H1 (cell line): ENCODE measurements around the gene HRH1. TPM values are rescaled to one million over a fixed set of nuclear protein-coding genes. Genes with fewer than 3 reads are reported as not detected.

ENCODE experiments used
- ASH2L ChIP-seq: fragments of 200-600, 300-600 bp; sonication (generic); IDR thresholded peaks from one replicate; pipeline ENCODE4 v1.7.1; 2017; ENCODE audit warnings: low read length
- BCL11A ChIP-seq, 2 experiments: IDR thresholded peaks; one replicate each; pipeline ENCODE4 v1.6.1; 2011; ENCODE audit warnings: low read depth in 2 of 2, low read length in 2 of 2, mild to moderate bottlenecking in 2 of 2
- CTBP2 ChIP-seq: IDR thresholded peaks from 2 replicates; pipeline ENCODE4 v1.7.0; 2011; ENCODE audit warnings: borderline replicate concordance, mild to moderate bottlenecking, moderate library complexity, mixed read lengths, low read length; ENCODE audit not compliant: insufficient read depth, insufficient read length
- EGR1 ChIP-seq: IDR thresholded peaks from 2 replicates; pipeline ENCODE4 v1.6.1; 2011; ENCODE audit warnings: low read depth, low read length, borderline replicate concordance
- EP300 ChIP-seq, 2 experiments: IDR thresholded peaks; 1 replicate in 1 of 2; 2 replicates in 1 of 2; pipeline ENCODE4 v1.6.1; 2011 to 2012; ENCODE audit warnings: low read depth in 2 of 2, low read length in 2 of 2, mild to moderate bottlenecking in 2 of 2, borderline replicate concordance in 1 of 2, inconsistent platforms in 1 of 2, moderate library complexity in 1 of 2
- FOSL1 ChIP-seq: IDR thresholded peaks from 2 replicates; pipeline ENCODE4 v1.6.1; 2011; ENCODE audit warnings: mild to moderate bottlenecking, low read depth, low read length, moderate library complexity; ENCODE audit not compliant: insufficient read depth
- GABPA ChIP-seq: IDR thresholded peaks from 2 replicates; pipeline ENCODE4 v1.6.1; 2011; ENCODE audit warnings: mild to moderate bottlenecking, low read length, moderate library complexity, borderline replicate concordance; ENCODE audit not compliant: insufficient read depth
- KDM4A ChIP-seq: IDR thresholded peaks from one replicate; pipeline ENCODE4 v1.7.1; 2012; ENCODE audit warnings: low read depth, mild to moderate bottlenecking, moderate library complexity, low read length, inconsistent platforms; ENCODE audit not compliant: severe bottlenecking
- KDM5A ChIP-seq: fragments of 200-600 bp; IDR thresholded peaks from 2 replicates; pipeline ENCODE4 v1.7.1; 2012; ENCODE audit warnings: mild to moderate bottlenecking, low read length, inconsistent platforms, mixed read lengths
- POLR2AphosphoS5 ChIP-seq: IDR thresholded peaks from 2 replicates; pipeline ENCODE4 v1.6.1; 2011; ENCODE audit warnings: low read depth, low read length
- POU5F1 ChIP-seq: IDR thresholded peaks from 2 replicates; pipeline ENCODE4 v1.6.1; 2011; ENCODE audit warnings: low read depth, mild to moderate bottlenecking, low read length, moderate library complexity
- SAP30 ChIP-seq: fragments of 300-600 bp; sonication (generic); IDR thresholded peaks from 2 replicates; pipeline ENCODE4 v1.7.1; 2012; ENCODE audit warnings: low read length, moderate library complexity, mild to moderate bottlenecking, inconsistent platforms; ENCODE audit not compliant: insufficient read depth, insufficient replicate concordance
- SIN3A ChIP-seq, 2 experiments: IDR thresholded peaks in 1 of 2; conservative IDR thresholded peaks in 1 of 2; 2 replicates each; pipeline ENCODE4 v1.6.1; 2011 to 2012; ENCODE audit warnings: low read length in 2 of 2, improper control_type of control experiment in 1 of 2, low read depth in 1 of 2, mild to moderate bottlenecking in 1 of 2
- TAF7 ChIP-seq: optimal IDR thresholded peaks from 2 replicates; pipeline ENCODE3; 2011; ENCODE audit warnings: low read depth, mild to moderate bottlenecking, inconsistent platforms, low read length, moderate library complexity, borderline replicate concordance
- polyA plus RNA-seq, 7 experiments: library from polyadenylated mRNA; depleted of rRNA in 3 of 7; stranded (reverse) in 5 of 7; unstranded in 2 of 7; fragments of >200 nt in 5 of 7; fragments of 200-250 nt in 2 of 7; gene quantifications; 1 replicate in 5 of 7; 2 replicates in 1 of 7; 4 replicates in 1 of 7; pipeline versions ENCODE4 v1.2.1 to v1.2.3, GENCODE V29; 2011 to 2013; ENCODE audit warnings: missing spikeins in 2 of 7, mixed read lengths in 2 of 7
- total RNA-seq: library from RNA; stranded (reverse); fragmentation: NEBNext Ultra II Directional; extraction: Animal tissue kit (Norgen Biotek cat#: 25700); gene quantifications from 2 replicates; pipeline ENCODE4 v1.2.1, GENCODE V29; 2021
- TF ChIP-seq, protein P1 (sequence below): IDR thresholded peaks from 2 replicates; pipeline ENCODE4 v1.6.1; 2012; ENCODE audit warnings: inconsistent platforms
- TF ChIP-seq, protein P2 (sequence below), 3 experiments: IDR thresholded peaks; 1 replicate in 2 of 3; 2 replicates in 1 of 3; pipeline versions ENCODE4 v1.5.1 to v1.6.1; 2011; ENCODE audit warnings: low read length in 3 of 3, mild to moderate bottlenecking in 3 of 3, inconsistent platforms in 2 of 3, low read depth in 1 of 3, moderate library complexity in 1 of 3; ENCODE audit not compliant: insufficient read depth in 1 of 3; ENCODE audit errors: control extremely low read depth in 1 of 3
- TF ChIP-seq, protein P3 (sequence below): IDR thresholded peaks from 2 replicates; pipeline ENCODE4 v1.6.1; 2011; ENCODE audit warnings: low read length, improper control_type of control experiment

Gene HRH1
- total and polyA plus RNA-seq, 2 of the 8 experiments (the other 6 are each of a cell fraction or from before 2014, with no cell fraction given) = 0.11 TPM; not detected in 1

DNA sequence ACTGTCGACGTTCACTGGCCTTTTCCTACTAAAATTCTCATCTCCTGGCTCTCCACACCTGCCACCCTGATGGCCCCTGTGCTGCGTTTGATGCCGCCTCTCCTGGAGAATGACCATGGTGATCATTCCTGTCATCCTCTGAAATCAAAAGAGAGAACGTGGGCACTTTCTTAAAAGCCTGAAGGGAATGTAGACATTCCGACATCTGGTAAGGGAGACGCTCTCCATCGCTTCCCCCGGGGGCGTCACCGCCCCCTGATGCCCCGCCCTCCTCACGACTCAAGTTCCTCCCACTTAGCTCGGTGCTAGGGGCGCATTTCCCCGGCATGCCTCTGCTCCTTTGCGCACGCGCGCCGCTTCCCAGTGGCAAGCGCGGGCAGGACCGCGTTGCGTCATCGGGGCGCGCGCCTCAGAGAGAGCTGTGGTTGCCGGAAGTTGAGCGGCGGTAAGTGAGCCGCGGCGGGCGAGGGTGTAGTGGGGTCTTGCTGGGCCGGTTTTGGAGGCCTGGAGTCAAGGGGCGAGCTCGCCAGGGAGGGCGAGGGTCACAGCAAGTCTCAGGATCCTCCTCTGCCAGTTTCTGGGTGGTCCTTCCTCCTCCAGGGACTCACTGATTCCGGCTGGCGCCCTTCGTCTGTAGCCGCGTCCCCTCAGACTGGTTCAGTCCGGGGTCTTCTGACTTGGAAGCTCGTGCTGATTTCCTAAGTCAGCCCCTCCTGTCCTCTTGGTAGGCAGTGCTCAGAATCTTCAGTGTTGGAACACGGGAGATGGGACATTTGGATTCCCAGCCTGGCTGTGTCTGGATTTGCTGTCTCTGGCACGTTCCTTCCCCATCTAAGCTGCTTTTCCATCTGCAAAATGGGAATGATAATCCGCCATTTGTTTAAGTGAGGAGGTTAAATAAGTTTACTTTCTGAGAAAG is 118.0 kb downstream of the HRH1 start, which contains the start of gene ATG7 (continued):
- TF ChIP-seq BCL11A (IDR thresholded peaks at IDR 0.05; ENCODE audit: low read depth in 2 of 2, low read length in 2 of 2) (no peak), GABPA (no peak), CTBP2 (no peak), FOSL1 (no peak), ASH2L (peak; percentile 96), SIN3A (conservative IDR thresholded peaks at IDR 0.05 in 1 of 2, IDR thresholded peaks at IDR 0.05 in 1 of 2; ENCODE audit: low read depth in 1 of 2, low read length in 2 of 2) (peak in 1 of 2 experiments; percentile 95; a peak in 2 of 4 replicates), EGR1 (no peak), TAF7 (peak; percentile 33), SAP30 (peak; percentile 36), KDM5A (peak; percentile 82), KDM4A (peak; percentile 94), POLR2AphosphoS5 (peak; percentile 74), EP300 (IDR thresholded peaks at IDR 0.05; ENCODE audit: borderline replicate concordance in 1 of 2, low read depth in 2 of 2, low read length in 2 of 2) (0 out of 3 replicates have a peak, but pooled peaks of 1 of the 2 experiments have one; percentile 5), POU5F1 (no peak)
- TF ChIP-seq, protein P1, sequence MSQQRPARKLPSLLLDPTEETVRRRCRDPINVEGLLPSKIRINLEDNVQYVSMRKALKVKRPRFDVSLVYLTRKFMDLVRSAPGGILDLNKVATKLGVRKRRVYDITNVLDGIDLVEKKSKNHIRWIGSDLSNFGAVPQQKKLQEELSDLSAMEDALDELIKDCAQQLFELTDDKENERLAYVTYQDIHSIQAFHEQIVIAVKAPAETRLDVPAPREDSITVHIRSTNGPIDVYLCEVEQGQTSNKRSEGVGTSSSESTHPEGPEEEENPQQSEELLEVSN = no peak
- TF ChIP-seq, protein P2, sequence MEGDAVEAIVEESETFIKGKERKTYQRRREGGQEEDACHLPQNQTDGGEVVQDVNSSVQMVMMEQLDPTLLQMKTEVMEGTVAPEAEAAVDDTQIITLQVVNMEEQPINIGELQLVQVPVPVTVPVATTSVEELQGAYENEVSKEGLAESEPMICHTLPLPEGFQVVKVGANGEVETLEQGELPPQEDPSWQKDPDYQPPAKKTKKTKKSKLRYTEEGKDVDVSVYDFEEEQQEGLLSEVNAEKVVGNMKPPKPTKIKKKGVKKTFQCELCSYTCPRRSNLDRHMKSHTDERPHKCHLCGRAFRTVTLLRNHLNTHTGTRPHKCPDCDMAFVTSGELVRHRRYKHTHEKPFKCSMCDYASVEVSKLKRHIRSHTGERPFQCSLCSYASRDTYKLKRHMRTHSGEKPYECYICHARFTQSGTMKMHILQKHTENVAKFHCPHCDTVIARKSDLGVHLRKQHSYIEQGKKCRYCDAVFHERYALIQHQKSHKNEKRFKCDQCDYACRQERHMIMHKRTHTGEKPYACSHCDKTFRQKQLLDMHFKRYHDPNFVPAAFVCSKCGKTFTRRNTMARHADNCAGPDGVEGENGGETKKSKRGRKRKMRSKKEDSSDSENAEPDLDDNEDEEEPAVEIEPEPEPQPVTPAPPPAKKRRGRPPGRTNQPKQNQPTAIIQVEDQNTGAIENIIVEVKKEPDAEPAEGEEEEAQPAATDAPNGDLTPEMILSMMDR (IDR thresholded peaks at IDR 0.05; ENCODE audit: control extremely low read depth in 1 of 3, insufficient read depth in 1 of 3, low read depth in 1 of 3, low read length in 3 of 3) = no peak
- TF ChIP-seq, protein P3, sequence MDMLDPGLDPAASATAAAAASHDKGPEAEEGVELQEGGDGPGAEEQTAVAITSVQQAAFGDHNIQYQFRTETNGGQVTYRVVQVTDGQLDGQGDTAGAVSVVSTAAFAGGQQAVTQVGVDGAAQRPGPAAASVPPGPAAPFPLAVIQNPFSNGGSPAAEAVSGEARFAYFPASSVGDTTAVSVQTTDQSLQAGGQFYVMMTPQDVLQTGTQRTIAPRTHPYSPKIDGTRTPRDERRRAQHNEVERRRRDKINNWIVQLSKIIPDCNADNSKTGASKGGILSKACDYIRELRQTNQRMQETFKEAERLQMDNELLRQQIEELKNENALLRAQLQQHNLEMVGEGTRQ = no peak
